ENCODE results near the gene KCNA3. TPM values are rescaled to one million over a fixed set of nuclear protein-coding genes. Genes with fewer than 3 reads are reported as not detected.
A peak's percentile ranks its signal among the peaks of the same experiment; 100 is the strongest.

Gene KCNA3
- total and polyA plus RNA-seq, 9 of the 15 experiments (the other 6 are each of a cell fraction or from before 2014, with no cell fraction given) = not detected

DNA sequence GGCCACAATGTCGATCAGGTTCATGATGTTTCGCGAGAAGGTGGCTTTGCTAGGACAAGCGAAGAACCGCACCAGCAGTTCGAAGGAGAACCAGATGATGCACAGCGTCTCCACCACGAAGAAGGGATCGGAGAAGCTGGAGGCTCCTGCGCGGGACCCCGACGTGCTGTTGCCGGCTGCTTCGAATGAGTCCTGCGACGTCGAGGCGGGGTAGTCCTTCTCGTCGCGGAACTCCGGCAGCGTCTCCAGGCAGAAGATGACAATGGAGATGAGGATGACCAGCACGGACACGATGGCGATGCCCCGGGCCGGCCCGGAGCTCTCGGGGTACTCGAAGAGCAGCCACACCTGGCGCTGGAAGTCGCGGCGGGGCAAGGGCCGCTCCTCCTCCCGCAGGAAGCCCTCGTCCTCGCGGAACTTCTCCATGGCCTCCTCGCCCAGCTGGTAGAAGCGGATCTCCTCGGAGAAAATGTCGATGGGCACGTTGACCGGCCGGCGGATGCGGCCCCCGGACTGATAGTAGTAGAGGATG is 869 bp downstream of the KCNA3 start (continued):
- no peak for TF ChIP-seq STAG1 (CRISPR knock-in tag; IDR thresholded peaks at IDR 0.05; ENCODE audit: borderline replicate concordance)

DNA sequence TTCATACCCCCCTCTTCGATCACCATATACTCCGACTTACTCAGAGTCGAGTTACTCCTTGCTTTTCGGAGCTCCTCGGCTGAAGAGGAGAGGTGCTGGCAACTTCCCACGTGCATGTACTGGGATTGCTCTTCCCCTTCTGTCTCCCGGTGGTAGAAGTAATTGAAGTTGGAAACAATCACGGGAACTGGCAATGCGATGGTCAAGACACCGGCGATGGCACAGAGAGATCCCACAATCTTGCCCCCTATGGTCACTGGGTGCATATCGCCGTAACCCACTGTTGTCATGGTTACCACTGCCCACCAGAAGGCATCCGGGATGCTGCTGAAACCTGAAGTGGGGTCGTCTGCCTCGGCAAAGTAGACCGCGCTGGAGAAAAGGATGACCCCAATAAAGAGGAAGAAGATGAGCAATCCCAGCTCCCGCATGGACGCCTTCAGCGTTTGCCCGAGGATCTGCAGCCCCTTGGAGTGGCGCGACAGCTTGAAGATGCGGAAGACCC is 1.5 kb downstream of the KCNA3 start:
- Histone ChIP-seq H3K4me3 (no peak overlapping the region), H3K4me1 (replicated peaks in 1 of 2; ENCODE audit: control insufficient read depth in 2 of 2, insufficient read depth in 2 of 2, low read length in 2 of 2) (peaks cover 0 to 7% of the 10 kb centered on the region in 2 experiments; a peak in 1 of 5 replicates), H3K9me3 (replicated peaks; ENCODE audit: control insufficient read depth, insufficient read depth, low read depth, low read length) (no peaks in the 10 kb centered on the region), H3K9ac (ENCODE audit: insufficient read depth in 1 of 2, low read depth in 2 of 2, low read length in 2 of 2) (no peak overlapping the region), H3K4me2 (ENCODE audit: insufficient read depth, low read length) (no peak overlapping the region), H3K79me2 (ENCODE audit: control insufficient read depth, insufficient read depth, low read length) (no peaks in the 10 kb centered on the region), H3K27me3 (ENCODE audit: control insufficient read depth in 2 of 2, insufficient read depth in 2 of 2, low read length in 2 of 2) (peaks cover 2 to 23% of the 10 kb centered on the region in 2 experiments; a peak in 4 of 5 replicates), H4K20me1 (replicated peaks; ENCODE audit: control insufficient read depth, insufficient read depth, low read length) (no peaks in the 10 kb centered on the region), H3K9me1 (ENCODE audit: control insufficient read depth, insufficient read depth, low read length) (no peaks in the 10 kb centered on the region), H2AFZ (ENCODE audit: low read depth, low read length) (no peak overlapping the region), H3K27ac (ENCODE audit: extremely low read depth, low read depth, low read length) (no peak overlapping the region), H3K36me3 (ENCODE audit: control insufficient read depth, insufficient read depth, low read length) (no peaks in the 10 kb centered on the region)
- no TSS peak for BruUV-seq (replicated peaks)
- WGBS (ENCODE audit: insufficient coverage, low coverage, missing lambda C conversion rate) = 16% methylated on average over 25 of the region's 25 CpGs
- FAIRE-seq = no peak
- intact Hi-C loops (cut with micrococcal nuclease) = no loop called here
- in situ Hi-C loops (cut with MboI) = no loop called here
- no peak for TF ChIP-seq LEF1 (IDR thresholded peaks at IDR 0.05)
- TF ChIP-seq, protein P1, sequence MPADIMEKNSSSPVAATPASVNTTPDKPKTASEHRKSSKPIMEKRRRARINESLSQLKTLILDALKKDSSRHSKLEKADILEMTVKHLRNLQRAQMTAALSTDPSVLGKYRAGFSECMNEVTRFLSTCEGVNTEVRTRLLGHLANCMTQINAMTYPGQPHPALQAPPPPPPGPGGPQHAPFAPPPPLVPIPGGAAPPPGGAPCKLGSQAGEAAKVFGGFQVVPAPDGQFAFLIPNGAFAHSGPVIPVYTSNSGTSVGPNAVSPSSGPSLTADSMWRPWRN (IDR thresholded peaks at IDR 0.05; ENCODE audit: low read depth) = no peak
- TF ChIP-seq DMBX1 (CRISPR knock-in tag; IDR thresholded peaks at IDR 0.05; ENCODE audit: borderline replicate concordance) = no peak
- TF ChIP-seq TRIM28 (IDR thresholded peaks at IDR 0.05) = no peak
- TF ChIP-seq BACH1 (tag; IDR thresholded peaks at IDR 0.05) = no peak
- TF ChIP-seq RFX1 (IDR thresholded peaks at IDR 0.05) = peak; percentile 69
- TF ChIP-seq, protein P2, sequence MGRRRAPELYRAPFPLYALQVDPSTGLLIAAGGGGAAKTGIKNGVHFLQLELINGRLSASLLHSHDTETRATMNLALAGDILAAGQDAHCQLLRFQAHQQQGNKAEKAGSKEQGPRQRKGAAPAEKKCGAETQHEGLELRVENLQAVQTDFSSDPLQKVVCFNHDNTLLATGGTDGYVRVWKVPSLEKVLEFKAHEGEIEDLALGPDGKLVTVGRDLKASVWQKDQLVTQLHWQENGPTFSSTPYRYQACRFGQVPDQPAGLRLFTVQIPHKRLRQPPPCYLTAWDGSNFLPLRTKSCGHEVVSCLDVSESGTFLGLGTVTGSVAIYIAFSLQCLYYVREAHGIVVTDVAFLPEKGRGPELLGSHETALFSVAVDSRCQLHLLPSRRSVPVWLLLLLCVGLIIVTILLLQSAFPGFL (CRISPR knock-in tag; IDR thresholded peaks at IDR 0.05) = no peak
- TF ChIP-seq, protein P3, sequence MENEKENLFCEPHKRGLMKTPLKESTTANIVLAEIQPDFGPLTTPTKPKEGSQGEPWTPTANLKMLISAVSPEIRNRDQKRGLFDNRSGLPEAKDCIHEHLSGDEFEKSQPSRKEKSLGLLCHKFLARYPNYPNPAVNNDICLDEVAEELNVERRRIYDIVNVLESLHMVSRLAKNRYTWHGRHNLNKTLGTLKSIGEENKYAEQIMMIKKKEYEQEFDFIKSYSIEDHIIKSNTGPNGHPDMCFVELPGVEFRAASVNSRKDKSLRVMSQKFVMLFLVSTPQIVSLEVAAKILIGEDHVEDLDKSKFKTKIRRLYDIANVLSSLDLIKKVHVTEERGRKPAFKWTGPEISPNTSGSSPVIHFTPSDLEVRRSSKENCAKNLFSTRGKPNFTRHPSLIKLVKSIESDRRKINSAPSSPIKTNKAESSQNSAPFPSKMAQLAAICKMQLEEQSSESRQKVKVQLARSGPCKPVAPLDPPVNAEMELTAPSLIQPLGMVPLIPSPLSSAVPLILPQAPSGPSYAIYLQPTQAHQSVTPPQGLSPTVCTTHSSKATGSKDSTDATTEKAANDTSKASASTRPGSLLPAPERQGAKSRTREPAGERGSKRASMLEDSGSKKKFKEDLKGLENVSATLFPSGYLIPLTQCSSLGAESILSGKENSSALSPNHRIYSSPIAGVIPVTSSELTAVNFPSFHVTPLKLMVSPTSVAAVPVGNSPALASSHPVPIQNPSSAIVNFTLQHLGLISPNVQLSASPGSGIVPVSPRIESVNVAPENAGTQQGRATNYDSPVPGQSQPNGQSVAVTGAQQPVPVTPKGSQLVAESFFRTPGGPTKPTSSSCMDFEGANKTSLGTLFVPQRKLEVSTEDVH (IDR thresholded peaks at IDR 0.05; ENCODE audit: low read depth, partially characterized antibody) = no peak
- DNase-seq (ENCODE audit: extremely low read depth in 1 of 4, low spot score in 3 of 4) = no peak
- POLR2A ChIA-PET = no interaction called here
- ATAC-seq = no peak
- CTCF ChIA-PET (ENCODE audit: low intra/inter-chr PET ratio) = no interaction called here
